ENCODE data around the gene C5orf34. TPM values are rescaled to one million over a fixed set of nuclear protein-coding genes. Genes with fewer than 3 reads are reported as not detected.
"Not testable (repeated sequence)": the region's sequence is repeated elsewhere in the genome, so short reads cannot be mapped to it uniquely, and the experiment has no call there.

Gene C5orf34
- 2.2 and 10.4 TPM in 2 replicates for total RNA-seq (ENCODE audit: low replicate concordance)

GRCh38 chr5:43514816-43515677, at the start of gene C5orf34:
Gene C5orf34, minus strand, starts transcription at chr5:43515148. Its CDS starts 5,809 bp downstream, at chr5:43509339.
- TF ChIP-seq CTCF (IDR thresholded peaks at IDR 0.05; ENCODE audit: insufficient read depth, low read length), result no peak
- peak within 1 kb of the TSS; percentile 69 for H3K4me3 ChIP-seq (ENCODE audit: low read depth, low read length)
- DNase-seq (ENCODE audit: low read depth), result peak; percentile 95

GRCh38 chr5:43564289-43564850, 49.4 kb upstream of the C5orf34 start:
- peak; percentile 9 for DNase-seq (ENCODE audit: low read depth)
- TF ChIP-seq CTCF (IDR thresholded peaks at IDR 0.05; ENCODE audit: insufficient read depth, low read length), result no peak
- no peak overlapping the region for H3K4me3 ChIP-seq (ENCODE audit: low read depth, low read length)

GRCh38 chr5:43563321-43563720, 48.4 kb upstream of the C5orf34 start:
- no peak for TF ChIP-seq CTCF (IDR thresholded peaks at IDR 0.05; ENCODE audit: insufficient read depth, low read length)
- H3K4me3 ChIP-seq (ENCODE audit: low read depth, low read length), result no peak overlapping the region
- DNase-seq (ENCODE audit: low read depth), result peak; percentile 70

- H3K4me3 ChIP-seq (ENCODE audit: low read depth, low read length), result no peak overlapping the region
- peak; percentile 11 for DNase-seq (ENCODE audit: low read depth)
- TF ChIP-seq CTCF (IDR thresholded peaks at IDR 0.05; ENCODE audit: insufficient read depth, low read length), result no peak
Observed at GRCh38 chr5:43561356-43561755, 46.4 kb upstream of the C5orf34 start.

GRCh38 chr5:43560128-43560527, 45.2 kb upstream of the C5orf34 start:
- peak; percentile 37 for DNase-seq (ENCODE audit: low read depth)
- TF ChIP-seq CTCF (IDR thresholded peaks at IDR 0.05; ENCODE audit: insufficient read depth, low read length), result no peak

GRCh38 chr5:43556857-43557542, 42.1 kb upstream of the C5orf34 start, which contains the start of gene PAIP1:
Gene PAIP1, minus strand, starts transcription at chr5:43557077. Its CDS starts 231 bp downstream, at chr5:43556846.
- peak; percentile 34 for TF ChIP-seq CTCF (IDR thresholded peaks at IDR 0.05; ENCODE audit: insufficient read depth, low read length)
- peak; percentile 82 for DNase-seq (ENCODE audit: low read depth)
- peak within 1 kb of the TSS; percentile 86 for H3K4me3 ChIP-seq (ENCODE audit: low read depth, low read length)

More at GRCh38 chr5:43560128-43560527, 45.2 kb upstream of the C5orf34 start:
- no peak overlapping the region for H3K4me3 ChIP-seq (ENCODE audit: low read depth, low read length)

- peak overlapping the region; percentile 86 for H3K4me3 ChIP-seq (ENCODE audit: low read depth, low read length)
- not testable (repeated sequence) for DNase-seq (ENCODE audit: low read depth)
Observed at GRCh38 chr5:43556607-43556856, 41.6 kb upstream of the C5orf34 start.

Measured in fibroblast of the aortic adventitia (primary cell).